Vagina (tissue), 2 donors: ENCODE results near the gene FAM219B.
"Not testable (repeated sequence)": the region's sequence is repeated elsewhere in the genome, so short reads cannot be mapped to it uniquely, and the experiment has no call there.

ENCODE experiments used
- CTCF ChIP-seq, 3 experiments: fragments of 450-650 bp in 2 of 3; fragments of 200-600 bp in 1 of 3; sonication (generic) in 1 of 3; IDR thresholded peaks; one replicate each; pipeline ENCODE4 v1.5.1; 2017 to 2019; ENCODE audit warnings: antibody characterized with exemption in 3 of 3, mild to moderate bottlenecking in 2 of 3, moderate library complexity in 2 of 3
- POLR2A ChIP-seq, 2 donors: fragments of 450-650 bp; IDR thresholded peaks; one replicate each; pipeline ENCODE4 v1.6.1; 2017; ENCODE audit warnings: antibody characterized with exemption in 2 of 2, mild to moderate bottlenecking in 2 of 2, moderate library complexity in 2 of 2
- POLR2AphosphoS5 ChIP-seq, 2 donors: sonication (generic); formaldehyde crosslinking; IDR thresholded peaks; one replicate each; pipeline ENCODE4 v1.9.0; 2017; ENCODE audit warnings: antibody characterized with exemption in 2 of 2, mild to moderate bottlenecking in 2 of 2, low read depth in 1 of 2; ENCODE audit not compliant: insufficient read depth in 1 of 2

DNA sequence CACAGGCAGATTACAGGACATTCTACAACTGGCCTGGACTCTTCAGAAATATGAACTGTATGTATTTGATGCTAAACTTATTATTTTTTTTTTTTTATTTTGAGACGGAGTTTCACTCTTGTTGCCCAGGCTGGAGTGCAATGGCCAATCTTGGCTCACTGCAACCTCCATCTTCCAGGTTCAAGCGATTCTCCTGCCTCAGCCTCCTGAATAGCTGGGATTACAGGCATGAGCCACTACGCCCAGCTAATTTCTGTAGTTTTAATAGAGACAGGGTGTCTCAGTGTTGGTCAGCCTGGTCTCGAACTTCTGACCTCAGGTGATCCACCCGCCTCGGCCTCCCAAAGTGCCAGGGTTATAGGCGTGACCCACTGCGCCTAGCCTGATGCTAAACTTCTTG, 7.1 kb upstream of the FAM219B start:
- TF ChIP-seq CTCF (IDR thresholded peaks at IDR 0.05); POLR2A (IDR thresholded peaks at IDR 0.05); POLR2AphosphoS5 (IDR thresholded peaks at IDR 0.05; ENCODE audit: insufficient read depth in 1 of 2, low read depth in 1 of 2): not testable (repeated sequence)
